GM12878 (cell line): Measurements from ENCODE around the gene CTIF. TPM values are rescaled to one million over a fixed set of nuclear protein-coding genes. Genes with fewer than 3 reads are reported as not detected.

Experiments used
- ATAC-seq: fragments of 200-7000 bp; cut with Tn5 transposase; 3 replicates; pipeline ENCODE4 v1.9.1; 2020; ENCODE audit warnings: mild to moderate bottlenecking, moderate library complexity
- BruUV-seq: library from RNA; stranded (reverse); fragments of 400-500 nt; replicated peaks from 2 replicates; lab custom pipeline; 2021; lab: Mats Ljungman, UMichigan
- CTCF ChIA-PET: fragments of 300-600 bp; sonication (Branson Sonifier 250); formaldehyde crosslinking; extraction: SDS; loops from one replicate; lab custom pipeline; 2021; ENCODE audit warnings: inconsistent platforms; lab: Yijun Ruan, JAX
- POLR2A ChIA-PET: fragments of 350-600 bp; formaldehyde crosslinking; extraction: SDS; loops from one replicate; lab custom pipeline; 2021; ENCODE audit warnings: inconsistent platforms; lab: Charles Lee
- RAD21 ChIA-PET: fragments of 300-600 bp; sonication (Branson Sonifier 250); formaldehyde crosslinking; loops from one replicate; lab custom pipeline; 2023; ENCODE audit warnings: antibody characterized with exemption; ENCODE audit not compliant: unreplicated experiment; lab: Charles Lee
- SMC1A ChIA-PET: fragments of 300-600 bp; sonication (Branson Sonifier 250); formaldehyde crosslinking; loops from one replicate; lab custom pipeline; 2023; ENCODE audit not compliant: unreplicated experiment, uncharacterized antibody; lab: Charles Lee
- DNase-seq: peaks from one replicate; pipeline ENCODE4 v3.0.0-alpha.2; 2011; ENCODE audit warnings: low read depth, low spot score
- FAIRE-seq: peaks from 3 replicates; lab custom pipeline; 2011; peaks lifted over from hg19 to GRCh38; lab: Jason Lieb, UNC
- H2AFZ ChIP-seq: 2 replicates; pipeline ENCODE4 v1.6.0; 2011; ENCODE audit warnings: low read depth, low read length, control low read depth; ENCODE audit not compliant: control insufficient read depth
- H3K27ac ChIP-seq: 2 replicates; pipeline ENCODE4 v1.5.1; 2011; ENCODE audit warnings: control low read depth; ENCODE audit not compliant: control insufficient read depth, insufficient read depth
- H3K27me3 ChIP-seq, 2 experiments: replicated peaks in 1 of 2; 2 replicates each; pipeline versions ENCODE4 v1.6.0 to v1.6.1; 2011; ENCODE audit warnings: low read length in 1 of 2; ENCODE audit not compliant: control insufficient read depth in 2 of 2, insufficient read depth in 2 of 2
- H3K36me3 ChIP-seq, 2 experiments: 2 replicates each; pipeline ENCODE4 v1.5.1; 2011; ENCODE audit warnings: low read length in 1 of 2; ENCODE audit not compliant: control insufficient read depth in 2 of 2, insufficient read depth in 2 of 2
- H3K4me1 ChIP-seq: 2 replicates; pipeline ENCODE4 v1.6.1; 2011; ENCODE audit warnings: mild to moderate bottlenecking, low read length, moderate library complexity, mixed read lengths; ENCODE audit not compliant: control insufficient read depth, insufficient read depth
- H3K4me2 ChIP-seq: 2 replicates; pipeline ENCODE4 v1.6.0; 2011; ENCODE audit warnings: control low read depth; ENCODE audit not compliant: control insufficient read depth, insufficient read depth
- H3K4me3 ChIP-seq: fragments of 200-600 bp; sonication (generic); 2 replicates; pipeline ENCODE4 v1.5.1; 2016
- H3K79me2 ChIP-seq: 2 replicates; pipeline ENCODE4 v1.6.0; 2011; ENCODE audit warnings: low read length; ENCODE audit not compliant: control insufficient read depth, insufficient read depth
- H3K9ac ChIP-seq: 2 replicates; pipeline ENCODE4 v1.8.0; 2011; ENCODE audit warnings: low read length, control low read depth, mixed read lengths; ENCODE audit not compliant: control insufficient read depth, insufficient read depth
- H3K9me3 ChIP-seq: replicated peaks from 3 replicates; pipeline ENCODE4 v1.5.1; 2011; ENCODE audit warnings: mild to moderate bottlenecking, low read length; ENCODE audit not compliant: control insufficient read depth, insufficient read depth
- H4K20me1 ChIP-seq: 2 replicates; pipeline ENCODE4 v1.6.0; 2011; ENCODE audit not compliant: control insufficient read depth, insufficient read depth
- ASH2L ChIP-seq: fragments of 300-600, 200-600 bp; sonication (generic); IDR thresholded peaks from 2 replicates; pipeline ENCODE4 v1.6.1; 2017; ENCODE audit warnings: low read depth, mild to moderate bottlenecking, borderline replicate concordance
- BHLHE40 ChIP-seq, 2 experiments: fragments of 450-650 bp in 1 of 2; IDR thresholded peaks; 2 replicates each; pipeline ENCODE4 v1.6.1; 2011 to 2017; ENCODE audit warnings: low read depth in 2 of 2, borderline replicate concordance in 1 of 2, improper control_type of control experiment in 1 of 2, low read length in 1 of 2, mild to moderate bottlenecking in 1 of 2
- BMI1 ChIP-seq: fragments of 450-650 bp; IDR thresholded peaks from 2 replicates; pipeline ENCODE4 v1.6.1; 2016; ENCODE audit warnings: mild to moderate bottlenecking, moderate library complexity, borderline replicate concordance
- CEBPB ChIP-seq, 2 experiments: fragments of 150-350 bp in 1 of 2; IDR thresholded peaks; 2 replicates each; pipeline ENCODE4 v1.6.1; 2012 to 2014; ENCODE audit warnings: low read depth in 2 of 2, low read length in 2 of 2, borderline replicate concordance in 1 of 2, inconsistent platforms in 1 of 2
- NFYB ChIP-seq: IDR thresholded peaks from 2 replicates; pipeline ENCODE4 v1.6.1; 2011; ENCODE audit warnings: low read depth, mild to moderate bottlenecking, low read length, improper control_type of control experiment, moderate library complexity; ENCODE audit not compliant: insufficient read depth
- PAX5 ChIP-seq: IDR thresholded peaks from 2 replicates; pipeline ENCODE4 v1.6.1; 2011; ENCODE audit warnings: low read depth, low read length, borderline replicate concordance
- RFX5 ChIP-seq: IDR thresholded peaks from 2 replicates; pipeline ENCODE4 v1.6.1; 2011; ENCODE audit warnings: low read depth, low read length, improper control_type of control experiment
- SPI1 ChIP-seq: IDR thresholded peaks from 2 replicates; pipeline ENCODE4 v1.6.1; 2011; ENCODE audit warnings: low read depth, mild to moderate bottlenecking, low read length, moderate library complexity, borderline replicate concordance; ENCODE audit not compliant: insufficient read depth
- SREBF1 ChIP-seq: IDR thresholded peaks from 2 replicates; pipeline ENCODE4 v1.6.1; 2012; ENCODE audit warnings: mild to moderate bottlenecking, low read length
- STAT1 ChIP-seq: fragments of 450-650 bp; conservative IDR thresholded peaks from 2 replicates; pipeline ENCODE4 v1.6.1; 2014; ENCODE audit warnings: antibody characterized with exemption, mild to moderate bottlenecking
- ZSCAN29 ChIP-seq: fragments of 450-650 bp; IDR thresholded peaks from 2 replicates; pipeline ENCODE4 v1.6.1; 2017; ENCODE audit warnings: mild to moderate bottlenecking, moderate library complexity
- WGBS: methylation state at CpG from one replicate; pipeline ENCODE4 v1.1.6; 2016; ENCODE audit warnings: low lambda C conversion rate; ENCODE audit not compliant: insufficient replicate concordance, insufficient coverage; ENCODE audit errors: missing lambda C conversion rate; 5-methylcytosine and 5-hydroxymethylcytosine counted together
- in situ Hi-C: fragments of 300-500 bp; cut with MboI; formaldehyde crosslinking; loops from 9 replicates; pipeline ENCODE4 v1.14.3; 2018; ENCODE audit warnings: mixed read lengths
- intact Hi-C: fragments of 100-400 bp; cut with micrococcal nuclease; formaldehyde crosslinking; loops from one replicate; pipeline ENCODE4 v1.14.2; 2022; ENCODE audit not compliant: unreplicated experiment
- polyA plus RNA-seq, 11 experiments: library from polyadenylated mRNA; depleted of rRNA in 4 of 11; unstranded in 6 of 11; stranded (reverse) in 5 of 11; fragments of >200 nt; fragmentation: Nextera tagmentation in 4 of 11; fragmentation: Illumina TruSeq in 1 of 11; extraction: Ambion mirVana in 4 of 11; extraction: Trizol in 1 of 11; gene quantifications; 1 replicate in 1 of 11; 2 replicates in 10 of 11; pipeline versions ENCODE4 v1.2.1 to v1.2.3, GENCODE V29; 2011 to 2016; ENCODE audit warnings: inconsistent platforms in 2 of 11, missing spikeins in 2 of 11, low read depth in 1 of 11
- total RNA-seq, 4 experiments: library from RNA; depleted of rRNA in 3 of 4; stranded (reverse); fragments of >200 nt in 3 of 4; fragmentation: Illumina TruSeq in 1 of 4; extraction: Trizol in 1 of 4; gene quantifications; 2 replicates each; pipeline versions ENCODE4 v1.2.1 to v1.2.3, GENCODE V29; 2013 to 2021
- TF ChIP-seq, protein P1 (sequence below): fragments of 150-350 bp; IDR thresholded peaks from 2 replicates; pipeline ENCODE4 v1.6.1; 2016; ENCODE audit warnings: low read depth, low read length
- TF ChIP-seq, protein P2 (sequence below): fragments of 450-650 bp; formaldehyde crosslinking; IDR thresholded peaks from 2 replicates; pipeline ENCODE4 v1.4.0; 2020; ENCODE audit warnings: mild to moderate bottlenecking, moderate library complexity

The CTIF gene
- total and polyA plus RNA-seq, 10 of the 15 experiments (the other 5 are each of a cell fraction or from before 2014, with no cell fraction given), result 0.06 to 11.6 (median 2.5) TPM

DNA sequence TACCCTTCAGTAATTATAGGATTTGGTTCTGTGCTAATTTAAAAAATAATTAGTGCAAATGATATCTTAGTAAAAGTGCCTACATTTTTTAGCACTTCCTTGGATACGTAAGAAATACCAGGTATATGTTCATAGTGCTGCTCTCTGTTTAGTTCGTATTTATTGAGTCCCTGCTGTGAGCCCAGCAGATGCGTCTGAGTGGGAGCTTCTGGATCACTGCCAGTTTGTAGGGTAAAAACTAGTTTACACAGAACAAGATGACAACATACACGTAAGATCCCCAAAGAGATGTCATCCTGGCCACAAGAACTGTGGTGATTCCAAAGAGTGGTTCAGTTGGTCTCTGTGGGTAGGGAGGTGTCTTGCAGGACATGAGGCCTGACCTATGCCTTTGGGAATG lies 103.2 kb downstream of the CTIF start:
- DNase-seq, result no peak
- Histone ChIP-seq H2AFZ (no peak overlapping the region), H3K27ac (no peak overlapping the region), H3K36me3 (no peaks in the 10 kb centered on the region), H4K20me1 (no peaks in the 10 kb centered on the region; the same call in 1 of the 2 replicates), H3K79me2 (no peaks in the 10 kb centered on the region), H3K4me1 (no peaks in the 10 kb centered on the region), H3K4me2 (no peak overlapping the region)
- no peak for FAIRE-seq
- 72% methylated on average over 4 of the region's 4 CpGs for WGBS
- ChIA-PET SMC1A (no interaction called here), POLR2A (no interaction called here)
- no peak for TF ChIP-seq RFX5
- no peak for TF ChIP-seq NFYB
- TF ChIP-seq ASH2L, result no peak
- TF ChIP-seq BHLHE40 (IDR thresholded peaks at IDR 0.05; ENCODE audit: borderline replicate concordance in 1 of 2, low read depth in 2 of 2, low read length in 1 of 2), result no peak
- TF ChIP-seq CEBPB (IDR thresholded peaks at IDR 0.05; ENCODE audit: borderline replicate concordance in 1 of 2, low read depth in 2 of 2, low read length in 2 of 2), result no peak
- no peak for TF ChIP-seq STAT1
- TF ChIP-seq SPI1, result no peak
- TF ChIP-seq ZSCAN29, result no peak
- TF ChIP-seq, protein P1, sequence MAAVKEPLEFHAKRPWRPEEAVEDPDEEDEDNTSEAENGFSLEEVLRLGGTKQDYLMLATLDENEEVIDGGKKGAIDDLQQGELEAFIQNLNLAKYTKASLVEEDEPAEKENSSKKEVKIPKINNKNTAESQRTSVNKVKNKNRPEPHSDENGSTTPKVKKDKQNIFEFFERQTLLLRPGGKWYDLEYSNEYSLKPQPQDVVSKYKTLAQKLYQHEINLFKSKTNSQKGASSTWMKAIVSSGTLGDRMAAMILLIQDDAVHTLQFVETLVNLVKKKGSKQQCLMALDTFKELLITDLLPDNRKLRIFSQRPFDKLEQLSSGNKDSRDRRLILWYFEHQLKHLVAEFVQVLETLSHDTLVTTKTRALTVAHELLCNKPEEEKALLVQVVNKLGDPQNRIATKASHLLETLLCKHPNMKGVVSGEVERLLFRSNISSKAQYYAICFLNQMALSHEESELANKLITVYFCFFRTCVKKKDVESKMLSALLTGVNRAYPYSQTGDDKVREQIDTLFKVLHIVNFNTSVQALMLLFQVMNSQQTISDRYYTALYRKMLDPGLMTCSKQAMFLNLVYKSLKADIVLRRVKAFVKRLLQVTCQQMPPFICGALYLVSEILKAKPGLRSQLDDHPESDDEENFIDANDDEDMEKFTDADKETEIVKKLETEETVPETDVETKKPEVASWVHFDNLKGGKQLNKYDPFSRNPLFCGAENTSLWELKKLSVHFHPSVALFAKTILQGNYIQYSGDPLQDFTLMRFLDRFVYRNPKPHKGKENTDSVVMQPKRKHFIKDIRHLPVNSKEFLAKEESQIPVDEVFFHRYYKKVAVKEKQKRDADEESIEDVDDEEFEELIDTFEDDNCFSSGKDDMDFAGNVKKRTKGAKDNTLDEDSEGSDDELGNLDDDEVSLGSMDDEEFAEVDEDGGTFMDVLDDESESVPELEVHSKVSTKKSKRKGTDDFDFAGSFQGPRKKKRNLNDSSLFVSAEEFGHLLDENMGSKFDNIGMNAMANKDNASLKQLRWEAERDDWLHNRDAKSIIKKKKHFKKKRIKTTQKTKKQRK, result no peak
- no peak for TF ChIP-seq BMI1
- TF ChIP-seq, protein P2, sequence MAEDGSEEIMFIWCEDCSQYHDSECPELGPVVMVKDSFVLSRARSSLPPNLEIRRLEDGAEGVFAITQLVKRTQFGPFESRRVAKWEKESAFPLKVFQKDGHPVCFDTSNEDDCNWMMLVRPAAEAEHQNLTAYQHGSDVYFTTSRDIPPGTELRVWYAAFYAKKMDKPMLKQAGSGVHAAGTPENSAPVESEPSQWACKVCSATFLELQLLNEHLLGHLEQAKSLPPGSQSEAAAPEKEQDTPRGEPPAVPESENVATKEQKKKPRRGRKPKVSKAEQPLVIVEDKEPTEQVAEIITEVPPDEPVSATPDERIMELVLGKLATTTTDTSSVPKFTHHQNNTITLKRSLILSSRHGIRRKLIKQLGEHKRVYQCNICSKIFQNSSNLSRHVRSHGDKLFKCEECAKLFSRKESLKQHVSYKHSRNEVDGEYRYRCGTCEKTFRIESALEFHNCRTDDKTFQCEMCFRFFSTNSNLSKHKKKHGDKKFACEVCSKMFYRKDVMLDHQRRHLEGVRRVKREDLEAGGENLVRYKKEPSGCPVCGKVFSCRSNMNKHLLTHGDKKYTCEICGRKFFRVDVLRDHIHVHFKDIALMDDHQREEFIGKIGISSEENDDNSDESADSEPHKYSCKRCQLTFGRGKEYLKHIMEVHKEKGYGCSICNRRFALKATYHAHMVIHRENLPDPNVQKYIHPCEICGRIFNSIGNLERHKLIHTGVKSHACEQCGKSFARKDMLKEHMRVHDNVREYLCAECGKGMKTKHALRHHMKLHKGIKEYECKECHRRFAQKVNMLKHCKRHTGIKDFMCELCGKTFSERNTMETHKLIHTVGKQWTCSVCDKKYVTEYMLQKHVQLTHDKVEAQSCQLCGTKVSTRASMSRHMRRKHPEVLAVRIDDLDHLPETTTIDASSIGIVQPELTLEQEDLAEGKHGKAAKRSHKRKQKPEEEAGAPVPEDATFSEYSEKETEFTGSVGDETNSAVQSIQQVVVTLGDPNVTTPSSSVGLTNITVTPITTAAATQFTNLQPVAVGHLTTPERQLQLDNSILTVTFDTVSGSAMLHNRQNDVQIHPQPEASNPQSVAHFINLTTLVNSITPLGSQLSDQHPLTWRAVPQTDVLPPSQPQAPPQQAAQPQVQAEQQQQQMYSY, result no peak
- TF ChIP-seq PAX5, result no peak
- no peak for TF ChIP-seq SREBF1
- TF ChIP-seq, all 136 proteins: peak for 0
- ChIA-PET RAD21 (no interaction called here), CTCF (no interaction called here)
- intact Hi-C loops, result no loop called here
- in situ Hi-C loops, result no loop called here
- Histone ChIP-seq H3K9ac (no peak overlapping the region), H3K9me3 (no peaks in the 10 kb centered on the region), H3K27me3 (no peaks in the 10 kb centered on the region), H3K4me3 (no peak overlapping the region)
- no TSS peak for BruUV-seq
- ATAC-seq, result no peak
